ENCODE results near the gene NCOA7. TPM values are rescaled to one million over a fixed set of nuclear protein-coding genes. Genes with fewer than 3 reads are reported as not detected.
"Not testable (repeated sequence)": the region's sequence is repeated elsewhere in the genome, so short reads cannot be mapped to it uniquely, and the experiment has no call there.

NCOA7 gene
- polyA plus RNA-seq, 3 donors from 2014 or later: 10.2 to 48.1 (median 16.1) TPM

- no peak for DNase-seq
- H3K36me3 Mint-ChIP-seq: no peaks in the 10 kb centered on the region
- H3K27me3 Mint-ChIP-seq (ENCODE audit: low read depth in 3 of 3): peaks cover 2 to 8% (median 3%) of the 10 kb centered on the region in 3 donors
- no peak overlapping the region for H3K27ac Mint-ChIP-seq
- H3K9me3 Mint-ChIP-seq: no peaks in the 10 kb centered on the region
- H3K4me1 Mint-ChIP-seq: peaks cover 7 to 24% of the 10 kb centered on the region in 2 donors
- H3K4me3 Mint-ChIP-seq: no peak overlapping the region
Measured at GRCh38 chr6:125959041-125959440, 168.3 kb downstream of the NCOA7 start.

GRCh38 chr6:125961117-125961516, 170.4 kb downstream of the NCOA7 start:
- H3K4me3 Mint-ChIP-seq: no peak overlapping the region
- peaks cover 0 to 6% (median 3%) of the 10 kb centered on the region in 3 donors for H3K27me3 Mint-ChIP-seq (ENCODE audit: low read depth in 3 of 3)
- no peaks in the 10 kb centered on the region for H3K36me3 Mint-ChIP-seq
- H3K9me3 Mint-ChIP-seq: no peaks in the 10 kb centered on the region
- H3K4me1 Mint-ChIP-seq: peaks cover 5 to 24% of the 10 kb centered on the region in 2 donors
- no peak overlapping the region for H3K27ac Mint-ChIP-seq
- DNase-seq: no peak

- Mint-ChIP-seq H3K27me3 (ENCODE audit: low read depth in 3 of 3) (no peaks in the 10 kb centered on the region), H3K27ac (no peak overlapping the region), H3K36me3 (peaks cover 2 to 9% (median 8%) of the 10 kb centered on the region in 3 donors), H3K9me3 (no peaks in the 10 kb centered on the region), H3K4me3 (no peak overlapping the region), H3K4me1 (peaks cover 0 to 30% of the 10 kb centered on the region in 2 donors)
- no peak for DNase-seq
Measured at GRCh38 chr6:125962900-125963497, 172.2 kb downstream of the NCOA7 start.

- Mint-ChIP-seq H3K27me3 (ENCODE audit: low read depth in 3 of 3) (no peaks in the 10 kb centered on the region), H3K36me3 (peaks cover 6 to 17% (median 12%) of the 10 kb centered on the region in 3 donors), H3K9me3 (no peaks in the 10 kb centered on the region), H3K4me1 (peaks cover 0 to 36% of the 10 kb centered on the region in 2 donors), H3K27ac (no peak overlapping the region), H3K4me3 (no peak overlapping the region)
- DNase-seq: no peak
Measured at GRCh38 chr6:125963817-125964216, 173.1 kb downstream of the NCOA7 start.

GRCh38 chr6:125966569-125966968, 175.8 kb downstream of the NCOA7 start:
- H3K4me1 Mint-ChIP-seq: peaks cover 0 to 42% of the 10 kb centered on the region in 2 donors
- DNase-seq: no peak
- H3K4me3 Mint-ChIP-seq: no peak overlapping the region
- H3K27me3 Mint-ChIP-seq (ENCODE audit: low read depth in 3 of 3): no peaks in the 10 kb centered on the region
- peak overlapping the region in 1 of 6 donors; percentile 30 for H3K27ac Mint-ChIP-seq
- H3K36me3 Mint-ChIP-seq: peaks cover 10 to 17% (median 12%) of the 10 kb centered on the region in 3 donors
- H3K9me3 Mint-ChIP-seq: no peaks in the 10 kb centered on the region

GRCh38 chr6:125968493-125968892, 177.7 kb downstream of the NCOA7 start:
- Mint-ChIP-seq H3K9me3 (no peaks in the 10 kb centered on the region), H3K4me1 (peaks cover 0 to 35% of the 10 kb centered on the region in 2 donors), H3K27me3 (ENCODE audit: low read depth in 3 of 3) (no peaks in the 10 kb centered on the region), H3K27ac (peak overlapping the region in 1 of 6 donors; percentile 50), H3K4me3 (no peak overlapping the region), H3K36me3 (peaks cover 12 to 17% (median 14%) of the 10 kb centered on the region in 3 donors)
- no peak for DNase-seq

- Mint-ChIP-seq H3K9me3 (no peaks in the 10 kb centered on the region), H3K27ac (peak overlapping the region in 2 of 6 donors; percentile 28 to 65), H3K4me1 (peaks cover 0 to 28% of the 10 kb centered on the region in 2 donors), H3K4me3 (no peak overlapping the region), H3K27me3 (ENCODE audit: low read depth in 3 of 3) (no peaks in the 10 kb centered on the region), H3K36me3 (peaks cover 16 to 22% (median 17%) of the 10 kb centered on the region in 3 donors)
- DNase-seq: no peak
Measured at GRCh38 chr6:125970760-125971159, 180.0 kb downstream of the NCOA7 start.

- H3K27ac Mint-ChIP-seq; DNase-seq; H3K9me3 Mint-ChIP-seq; H3K4me3 Mint-ChIP-seq; H3K27me3 Mint-ChIP-seq (ENCODE audit: low read depth in 3 of 3): not testable (repeated sequence)
- Mint-ChIP-seq H3K4me1 (peaks cover 0 to 19% of the 10 kb centered on the region in 2 donors), H3K36me3 (peaks cover 12 to 27% (median 15%) of the 10 kb centered on the region in 3 donors)
Measured at GRCh38 chr6:125972478-125972877, 181.7 kb downstream of the NCOA7 start.

GRCh38 chr6:125974214-125974866, 183.6 kb downstream of the NCOA7 start:
- Mint-ChIP-seq H3K27me3 (ENCODE audit: low read depth in 3 of 3) (no peaks in the 10 kb centered on the region), H3K27ac (peak overlapping the region in 3 of 6 donors; percentile 31 to 63 (median 59)), H3K4me1 (peaks cover 0 to 6% of the 10 kb centered on the region in 2 donors), H3K36me3 (peaks cover 13 to 22% (median 13%) of the 10 kb centered on the region in 3 donors), H3K4me3 (no peak overlapping the region), H3K9me3 (no peaks in the 10 kb centered on the region)
- peak; percentile 26 to 41 (median 28) for DNase-seq

- no peaks in the 10 kb centered on the region for H3K27me3 Mint-ChIP-seq (ENCODE audit: low read depth in 3 of 3)
- peaks cover 13 to 15% (median 13%) of the 10 kb centered on the region in 3 donors for H3K36me3 Mint-ChIP-seq
- H3K4me3 Mint-ChIP-seq: no peak overlapping the region
- DNase-seq: no peak
- no peak overlapping the region for H3K27ac Mint-ChIP-seq
- H3K9me3 Mint-ChIP-seq: no peaks in the 10 kb centered on the region
- H3K4me1 Mint-ChIP-seq: no peaks in the 10 kb centered on the region
Measured at GRCh38 chr6:125979101-125979500, 188.3 kb downstream of the NCOA7 start.

Other genes with a start within 250 kb of the NCOA7 start
- gene HEY2, start 41.3 kb upstream of the NCOA7 start, polyA plus RNA-seq: 1 to 10 TPM in 1 of 3 donors, under 1 TPM in 2; 0.72 to 2.1 (median 0.76) TPM
- 10 to 100 TPM in 1 of 3 donors, 1 to 10 TPM in 2; 3.7 to 10.3 (median 6.6) TPM for gene HINT3, start 165.8 kb downstream of the NCOA7 start, polyA plus RNA-seq
- gene TRMT11, start 195.6 kb downstream of the NCOA7 start, polyA plus RNA-seq: 1 to 10 TPM; 3.0 to 6.0 (median 4.2) TPM